ENCODE data around the gene NKAIN4.
"Not testable (repeated sequence)": the region's sequence is repeated elsewhere in the genome, so short reads cannot be mapped to it uniquely, and the experiment has no call there.

Gene NKAIN4

GRCh38 chr20:63254606-63255384 is 532 bp upstream of the NKAIN4 start:
- no peak for DNase-seq

GRCh38 chr20:63253438-63254231 is 628 bp downstream of the NKAIN4 start:
- DNase-seq: no peak

DNA sequence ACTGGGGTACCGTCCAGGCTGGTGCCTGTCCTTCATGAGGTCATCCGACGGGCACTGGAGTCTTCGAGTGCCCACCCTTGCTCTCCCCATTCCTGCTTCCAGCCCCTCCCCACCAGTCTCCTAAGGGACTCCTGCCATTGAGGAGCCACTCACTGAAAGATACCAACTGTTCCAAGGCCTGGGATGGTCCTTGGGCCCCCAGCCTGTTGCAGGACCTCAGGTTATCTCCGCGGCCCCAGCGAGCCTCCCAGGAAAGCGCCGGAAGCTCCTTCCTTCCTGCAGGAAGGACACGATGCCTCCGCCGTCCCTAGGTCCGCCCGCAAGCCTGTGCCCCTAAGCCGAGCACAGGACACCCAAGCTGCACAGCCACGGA is 1.2 kb downstream of the NKAIN4 start:
- no peak for DNase-seq

DNA sequence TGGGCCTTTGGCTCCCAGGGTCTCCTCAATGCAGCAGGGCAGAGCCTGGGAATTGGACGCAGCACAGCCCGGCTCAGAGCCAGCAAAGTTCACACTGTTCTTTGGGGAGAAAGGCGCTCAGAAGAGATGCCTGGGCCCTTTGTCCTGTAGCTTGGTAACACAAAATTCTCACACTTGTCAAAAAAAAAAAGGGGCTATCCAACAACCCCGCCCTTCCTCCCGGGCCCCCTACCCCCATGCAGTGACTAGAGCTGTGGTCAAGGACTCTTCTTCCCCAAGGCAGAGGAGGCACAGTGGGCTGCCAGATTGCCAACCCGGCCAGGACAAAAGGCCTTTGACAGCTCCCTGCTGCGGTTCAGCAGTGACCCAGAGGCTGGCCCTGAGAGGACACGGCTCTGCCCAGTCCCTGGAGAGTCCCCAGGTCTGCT is 2.0 kb downstream of the NKAIN4 start:
- no peak for DNase-seq

GRCh38 chr20:63251350-63251749 is 2.9 kb downstream of the NKAIN4 start:
- not testable (repeated sequence) for DNase-seq

GRCh38 chr20:63249891-63250290 is 4.4 kb downstream of the NKAIN4 start:
- no peak for DNase-seq

DNA sequence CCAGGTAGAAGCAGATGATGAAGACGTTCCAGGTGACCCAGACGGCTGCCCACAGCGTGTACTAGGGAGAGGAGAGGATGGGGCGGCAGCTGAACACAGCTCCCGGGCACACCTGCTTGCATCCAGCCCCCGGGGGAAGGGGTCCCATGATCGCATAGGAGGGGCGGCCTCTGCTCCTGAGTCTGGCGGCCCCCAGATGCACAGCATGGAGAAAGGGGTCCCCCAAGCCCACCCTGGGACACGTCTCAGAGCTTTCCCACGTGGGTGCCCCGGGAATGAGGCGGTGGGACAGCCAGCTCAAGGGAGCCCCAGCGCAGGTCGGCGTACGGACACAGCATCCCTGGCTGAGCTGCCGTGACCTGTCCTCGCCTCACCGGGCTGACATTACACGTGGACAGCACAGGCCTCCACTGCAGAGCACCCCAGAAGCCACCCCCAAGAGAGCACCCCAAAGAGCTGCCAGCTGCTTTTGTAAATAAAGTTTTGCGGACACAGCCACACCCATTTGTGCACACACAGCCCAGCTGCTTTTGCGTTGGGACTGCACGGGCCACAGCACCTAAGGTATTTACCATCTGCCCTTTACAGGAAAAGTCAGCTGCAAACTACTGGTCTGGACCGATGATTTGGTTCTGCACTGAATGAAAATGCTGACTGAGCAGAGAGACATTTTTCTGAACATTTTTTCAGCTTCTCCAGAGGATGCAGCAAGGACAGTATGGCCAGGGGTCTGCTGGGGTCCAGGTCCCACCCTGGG is 5.2 kb downstream of the NKAIN4 start:
- DNase-seq: no peak

- DNase-seq: no peak
These were observed 6.5 kb downstream of the NKAIN4 start for GRCh38 chr20:63247671-63248228.

DNA sequence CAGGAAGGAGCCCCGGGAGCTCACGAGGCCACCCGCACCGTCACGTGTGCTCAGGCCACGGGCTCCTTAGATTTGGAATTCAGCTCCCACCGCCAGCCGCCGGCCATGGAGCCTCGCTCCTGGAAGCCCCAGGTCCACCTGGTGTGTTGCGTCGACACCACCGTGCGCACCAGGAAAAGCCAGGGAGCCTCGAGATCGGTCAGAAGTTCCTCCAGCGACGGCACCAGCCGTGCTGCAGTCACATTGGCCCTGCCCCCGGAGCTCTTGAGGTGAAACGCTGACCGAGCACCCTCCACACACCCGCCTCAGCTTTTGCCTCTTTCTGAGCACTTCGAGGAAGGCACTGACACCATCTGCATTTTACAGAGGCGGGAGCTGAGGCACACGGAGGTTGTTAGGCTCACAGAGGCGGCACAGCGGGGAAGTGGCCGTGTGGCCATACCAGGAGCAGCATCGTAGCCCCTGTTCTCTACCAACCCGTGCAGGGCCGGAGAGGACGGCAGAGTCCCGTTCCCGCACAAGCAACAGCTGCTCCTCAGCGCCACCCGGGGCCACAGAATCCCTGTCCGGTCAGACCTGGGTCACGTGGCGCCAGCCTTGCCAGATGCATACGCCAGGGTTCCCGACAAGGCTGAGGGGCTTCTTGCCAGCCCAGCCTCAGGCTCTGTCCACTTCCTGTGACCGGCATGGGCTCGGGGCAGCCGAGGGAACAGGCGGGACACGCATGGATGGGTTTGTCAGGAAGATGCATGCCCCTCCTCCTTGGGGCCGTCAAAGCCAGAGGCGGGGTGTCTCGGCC is 7.6 kb downstream of the NKAIN4 start:
- DNase-seq: no peak

DNA sequence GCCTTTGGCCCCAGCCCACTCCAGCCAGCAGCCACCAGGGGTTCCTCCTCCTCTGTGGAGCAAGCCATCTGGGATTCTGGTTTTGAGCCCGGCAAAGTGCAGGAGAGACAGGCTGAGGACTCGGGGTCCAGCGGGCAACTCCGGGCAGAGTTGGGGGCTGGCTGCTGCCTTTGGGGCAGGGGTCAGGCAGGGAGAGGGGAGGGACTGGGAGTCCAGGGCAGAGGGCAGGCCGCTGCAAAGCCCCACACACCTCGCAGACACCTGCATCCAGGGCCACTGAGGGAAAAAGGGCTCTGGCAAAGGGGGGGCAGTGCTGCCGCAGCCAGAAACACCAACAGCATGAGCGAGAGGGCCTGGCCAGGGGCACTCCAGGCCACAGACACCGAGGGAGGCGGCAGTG is 9.8 kb downstream of the NKAIN4 start:
- no peak for DNase-seq

GRCh38 chr20:63243604-63244247 is 10.5 kb downstream of the NKAIN4 start:
- no peak for DNase-seq

DNA sequence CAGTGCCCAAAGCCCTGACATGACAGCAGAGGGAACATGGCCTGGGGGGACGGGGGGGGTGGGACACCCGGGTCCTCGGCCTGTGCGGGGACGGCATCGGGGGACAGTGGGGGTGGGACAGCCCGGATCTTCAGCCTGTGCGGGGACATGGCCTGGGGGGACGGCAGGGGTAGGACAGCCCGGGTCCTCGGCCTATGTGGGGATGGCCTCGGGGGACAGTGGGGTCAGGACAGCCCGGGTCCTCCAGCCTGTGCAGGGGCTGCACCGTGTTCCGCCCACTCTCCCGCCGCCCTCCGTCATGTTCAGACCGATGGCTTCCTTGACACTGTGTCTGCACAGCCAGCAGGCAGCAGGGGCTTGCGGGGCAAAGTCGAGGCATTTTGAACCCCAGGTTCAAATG is 11.5 kb downstream of the NKAIN4 start:
- no peak for DNase-seq

- DNase-seq: no peak
These were observed 13.0 kb downstream of the NKAIN4 start for GRCh38 chr20:63241272-63241671.

DNA sequence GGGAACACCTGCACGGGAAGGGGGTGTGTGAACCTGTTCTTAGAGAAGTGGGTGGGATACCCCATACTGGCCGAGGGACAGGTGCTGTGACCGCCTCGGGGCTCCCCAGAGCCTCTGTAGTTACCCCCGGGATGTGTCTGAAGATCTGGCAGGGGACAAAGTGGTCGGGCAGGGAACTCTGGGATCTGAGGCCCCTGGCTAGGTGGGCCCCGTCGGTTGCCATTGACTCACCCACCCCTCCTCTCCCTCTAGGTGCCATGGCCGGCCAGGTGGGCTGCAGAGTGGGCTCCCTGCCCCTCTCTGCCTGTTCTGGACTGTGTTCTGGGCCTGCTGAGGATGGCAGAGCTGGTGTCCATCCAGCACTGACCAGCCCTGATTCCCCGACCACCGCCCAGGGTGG is 14.3 kb downstream of the NKAIN4 start:
- no peak for DNase-seq

DNA sequence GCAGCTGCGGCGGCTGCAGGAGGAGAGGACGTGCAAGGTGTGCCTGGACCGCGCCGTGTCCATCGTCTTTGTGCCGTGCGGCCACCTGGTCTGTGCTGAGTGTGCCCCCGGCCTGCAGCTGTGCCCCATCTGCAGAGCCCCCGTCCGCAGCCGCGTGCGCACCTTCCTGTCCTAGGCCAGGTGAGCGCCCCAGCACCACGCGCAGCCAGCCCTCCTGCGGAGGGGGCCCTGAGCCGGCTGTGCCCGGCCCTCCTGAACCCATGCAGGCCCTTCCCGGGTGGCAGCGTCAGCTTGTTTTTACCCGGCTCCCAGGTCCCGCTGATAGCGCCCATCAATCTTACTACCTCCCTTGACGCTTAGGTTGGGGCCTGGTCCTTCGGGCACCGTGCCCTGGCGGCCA is 14.8 kb downstream of the NKAIN4 start:
- no peak for DNase-seq

DNA sequence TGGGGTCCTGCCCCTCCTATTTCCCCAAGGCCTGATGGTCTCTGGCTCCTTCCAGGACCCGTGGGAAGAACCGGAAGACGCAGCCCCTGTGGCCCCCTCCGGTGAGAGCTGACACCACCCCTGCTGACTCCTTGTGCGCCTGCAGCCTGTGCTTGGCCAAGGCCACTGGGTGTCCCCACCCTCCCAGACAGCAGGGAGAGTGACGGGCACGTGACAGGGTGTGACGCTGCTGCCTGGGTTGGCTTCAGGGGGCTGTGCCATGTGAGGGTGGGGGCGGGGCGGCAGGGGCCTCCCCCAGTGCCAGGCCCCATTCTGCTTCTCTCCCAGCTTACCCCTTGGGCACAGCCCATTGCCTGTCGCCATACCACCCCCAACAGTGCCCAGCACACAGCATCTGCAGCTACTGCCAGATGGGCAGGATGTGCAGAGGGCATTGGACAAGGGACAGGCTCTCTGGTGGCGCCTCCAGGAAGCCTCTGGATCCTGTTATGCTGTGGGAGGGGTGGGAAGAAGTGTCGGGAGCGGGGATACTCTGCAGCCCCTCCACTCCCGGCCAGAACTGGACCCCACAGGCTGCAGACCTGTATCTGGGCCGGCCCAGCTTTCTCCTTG is 15.6 kb downstream of the NKAIN4 start:
- no peak for DNase-seq

DNA sequence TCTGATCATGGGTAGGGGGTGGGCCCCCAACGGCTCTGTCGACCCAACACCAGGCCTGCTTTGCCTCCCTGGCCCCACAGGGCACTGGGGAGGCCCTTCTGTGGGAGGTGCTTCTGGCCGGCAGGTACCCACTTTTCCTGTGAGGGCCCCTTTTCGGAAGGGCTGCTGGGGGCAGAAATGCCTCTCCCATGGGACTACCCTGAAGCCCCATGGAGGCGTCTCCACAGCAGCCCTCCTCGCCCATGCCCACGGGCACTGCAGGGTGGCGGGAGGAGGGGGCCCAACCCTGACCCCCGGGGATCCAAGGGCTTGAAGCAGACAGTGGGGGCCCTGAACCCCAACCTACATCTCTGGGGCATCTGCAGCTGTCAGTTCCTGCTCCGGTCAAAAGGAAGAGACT is 16.2 kb downstream of the NKAIN4 start:
- no peak for DNase-seq

- DNase-seq: no peak
These were observed 18.0 kb downstream of the NKAIN4 start for GRCh38 chr20:63236116-63236837.

DNA sequence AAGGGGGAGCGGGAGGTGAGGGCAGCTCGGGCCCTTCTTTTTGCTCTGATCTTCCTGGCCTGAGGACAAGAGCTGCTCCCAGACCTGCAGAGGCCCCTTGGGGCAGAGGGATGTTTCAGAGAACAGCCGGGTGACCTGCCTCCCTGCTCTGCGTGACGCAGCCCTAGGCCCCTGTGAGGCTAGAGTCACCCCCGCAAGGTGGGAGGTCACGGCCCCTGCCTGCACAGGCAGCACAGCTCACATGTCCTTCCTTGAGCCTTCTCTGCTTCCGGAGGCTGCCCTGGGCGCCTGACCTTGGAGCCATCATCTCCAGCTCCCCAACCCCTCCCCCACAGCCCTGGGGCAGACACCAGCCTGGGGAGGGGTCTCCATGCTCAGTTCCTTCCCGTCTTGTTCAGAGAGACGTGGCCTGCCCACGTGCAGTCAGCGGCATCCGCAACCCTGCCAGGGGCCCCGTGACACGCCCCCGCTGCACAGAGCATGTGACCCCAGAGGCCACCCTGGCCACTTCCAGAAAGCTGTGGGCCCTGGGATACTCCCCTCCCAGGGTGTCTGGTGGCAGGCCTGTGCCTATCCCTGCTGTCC is 18.8 kb downstream of the NKAIN4 start, which contains the start of gene BIRC7:
TSS of gene BIRC7 (plus strand) at position 507 of the 585 bp plus-strand sequence. CDS start 192 bp downstream, outside the sequence.
- DNase-seq: no peak

All from activated CD4-positive, alpha-beta T cell treated with anti-CD3 and anti-CD28 coated beads, Interleukin-10, Interleukin-2, amounts not matched to agents 100 ng/mL and 50 ng/mL, durations not matched to agents 16 hours and 8 hours (primary cell).